HEK293 (cell line): ENCODE measurements around the gene CYP24A1.

Experiments used
- CTCF ChIA-PET: fragments of 350-600 bp; formaldehyde crosslinking; extraction: SDS; loops from one replicate; lab custom pipeline; 2021; ENCODE audit warnings: antibody characterized with exemption; lab: Yijun Ruan, JAX
- POLR2A ChIA-PET: fragments of 300-600 bp; formaldehyde crosslinking; extraction: SDS; loops from one replicate; lab custom pipeline; 2020; ENCODE audit warnings: antibody characterized with exemption, inconsistent platforms; lab: Yijun Ruan, JAX
- H3K27ac ChIP-seq: fragments of 200-500 bp; sonication (Bioruptor generic); 2 replicates; pipeline ENCODE4 v1.5.1; 2014; ENCODE audit warnings: low read depth, low read length, control low read depth, inconsistent platforms; ENCODE audit errors: extremely low read depth
- H3K36me3 ChIP-seq, 2 experiments: fragments of 200-500 bp in 1 of 2; sonication (Bioruptor generic) in 1 of 2; 1 replicate in 1 of 2; 2 replicates in 1 of 2; pipeline ENCODE4 v1.5.1; 2014 to 2017; ENCODE audit warnings: inconsistent platforms in 2 of 2, low read length in 2 of 2; ENCODE audit not compliant: control insufficient read depth in 2 of 2, insufficient read depth in 1 of 2
- H3K4me1 ChIP-seq: fragments of 200-500 bp; sonication (Bioruptor generic); 2 replicates; pipeline ENCODE4 v1.5.1; 2014; ENCODE audit warnings: mild to moderate bottlenecking, low read length, inconsistent platforms; ENCODE audit not compliant: control insufficient read depth, insufficient read depth
- H3K4me3 ChIP-seq: 2 replicates; pipeline ENCODE4 v1.5.1; 2011; ENCODE audit warnings: low read depth, mild to moderate bottlenecking, control low read depth, low read length, moderate library complexity
- H3K9me3 ChIP-seq: fragments of 200-500 bp; sonication (Bioruptor generic); 2 replicates; pipeline ENCODE4 v1.5.1; 2014; ENCODE audit warnings: low read depth, low read length, inconsistent platforms; ENCODE audit not compliant: control insufficient read depth, insufficient read depth
- ATF2 ChIP-seq: fragments of 450-650 bp; formaldehyde crosslinking; IDR thresholded peaks from 2 replicates; pipeline ENCODE4 v1.5.1; 2016; ENCODE audit warnings: missing biosample characterization, missing genetic modification characterization, low read depth
- GLI4 ChIP-seq: fragments of 450-650 bp; formaldehyde crosslinking; IDR thresholded peaks from 2 replicates; pipeline ENCODE4 v1.5.1; 2016; ENCODE audit warnings: missing biosample characterization, missing genetic modification characterization
- HOXA7 ChIP-seq: sonication (generic); formaldehyde crosslinking; IDR thresholded peaks from 2 replicates; pipeline ENCODE4 v1.8.1; 2022; ENCODE audit warnings: missing genetic modification reagents, borderline replicate concordance
- HOXC10 ChIP-seq: sonication (generic); formaldehyde crosslinking; IDR thresholded peaks from 2 replicates; pipeline ENCODE4 v1.8.1; 2023; ENCODE audit warnings: mild to moderate bottlenecking, missing genetic modification reagents
- PRDM4 ChIP-seq: fragments of 450-650 bp; formaldehyde crosslinking; IDR thresholded peaks from 2 replicates; pipeline ENCODE4 v1.5.1; 2017; ENCODE audit warnings: missing biosample characterization, missing genetic modification characterization
- SCRT1 ChIP-seq: fragments of 450-650 bp; formaldehyde crosslinking; IDR thresholded peaks from 2 replicates; pipeline ENCODE4 v1.5.1; 2016; ENCODE audit warnings: missing biosample characterization, missing genetic modification characterization, borderline replicate concordance
- SETDB1 ChIP-seq: IDR thresholded peaks from one replicate; pipeline ENCODE4 v1.6.1; 2017; ENCODE audit warnings: mild to moderate bottlenecking, low read length, moderate library complexity, mixed read lengths; ENCODE audit not compliant: insufficient read length
- SP7 ChIP-seq: fragments of 450-650 bp; formaldehyde crosslinking; IDR thresholded peaks from 2 replicates; pipeline ENCODE4 v1.5.1; 2016; ENCODE audit warnings: missing biosample characterization, missing genetic modification characterization
- TCF7L2 ChIP-seq: IDR thresholded peaks from 2 replicates; pipeline ENCODE4 v1.6.1; 2011; ENCODE audit warnings: low read depth, mild to moderate bottlenecking, inconsistent platforms, low read length, moderate library complexity, borderline replicate concordance
- ZBTB11 ChIP-seq: fragments of 450-650 bp; formaldehyde crosslinking; conservative IDR thresholded peaks from 2 replicates; pipeline ENCODE4 v1.5.1; 2016; ENCODE audit warnings: low read depth, missing biosample characterization, missing genetic modification characterization
- ZBTB20 ChIP-seq: fragments of 450-650 bp; formaldehyde crosslinking; IDR thresholded peaks from 2 replicates; pipeline ENCODE4 v1.5.1; 2016; ENCODE audit warnings: missing biosample characterization, missing genetic modification characterization
- ZFP69B ChIP-seq: fragments of 450-650 bp; formaldehyde crosslinking; IDR thresholded peaks from 2 replicates; pipeline ENCODE4 v1.5.1; 2016; ENCODE audit warnings: missing biosample characterization, missing genetic modification characterization
- ZNF133 ChIP-seq: fragments of 450-650 bp; formaldehyde crosslinking; IDR thresholded peaks from 2 replicates; pipeline ENCODE4 v1.5.1; 2016; ENCODE audit warnings: missing biosample characterization, missing genetic modification characterization
- ZNF140 ChIP-seq: fragments of 450-650 bp; formaldehyde crosslinking; IDR thresholded peaks from 2 replicates; pipeline ENCODE4 v1.5.1; 2016; ENCODE audit warnings: missing biosample characterization, missing genetic modification characterization
- ZNF16 ChIP-seq: fragments of 450-650 bp; formaldehyde crosslinking; IDR thresholded peaks from 2 replicates; pipeline ENCODE4 v1.5.1; 2016; ENCODE audit warnings: low read depth, missing biosample characterization, missing genetic modification characterization
- ZNF266 ChIP-seq: fragments of 450-650 bp; formaldehyde crosslinking; IDR thresholded peaks from 2 replicates; pipeline ENCODE4 v1.5.1; 2016; ENCODE audit warnings: missing biosample characterization, missing genetic modification characterization, low read depth
- ZNF341 ChIP-seq: fragments of 450-650 bp; formaldehyde crosslinking; IDR thresholded peaks from 2 replicates; pipeline ENCODE4; 2016; ENCODE audit warnings: low read depth, missing biosample characterization, missing genetic modification characterization
- ZNF362 ChIP-seq: fragments of 450-650 bp; formaldehyde crosslinking; IDR thresholded peaks from 2 replicates; pipeline ENCODE4 v1.5.1; 2016; ENCODE audit warnings: missing biosample characterization, missing genetic modification characterization
- ZNF398 ChIP-seq: fragments of 450-650 bp; formaldehyde crosslinking; IDR thresholded peaks from 2 replicates; pipeline ENCODE4 v1.5.1; 2017; ENCODE audit warnings: missing biosample characterization, missing genetic modification characterization
- ZNF426 ChIP-seq: fragments of 450-650 bp; formaldehyde crosslinking; IDR thresholded peaks from 2 replicates; pipeline ENCODE4 v1.5.1; 2017; ENCODE audit warnings: missing biosample characterization, missing genetic modification characterization, mild to moderate bottlenecking, inconsistent platforms, moderate library complexity
- ZNF76 ChIP-seq: fragments of 450-650 bp; formaldehyde crosslinking; IDR thresholded peaks from 2 replicates; pipeline ENCODE4; 2016; ENCODE audit warnings: low read depth, missing biosample characterization, missing genetic modification characterization, borderline replicate concordance
- ZNF777 ChIP-seq: fragments of 450-650 bp; formaldehyde crosslinking; IDR thresholded peaks from 2 replicates; pipeline ENCODE4 v1.5.1; 2017; ENCODE audit warnings: missing biosample characterization, missing genetic modification characterization, borderline replicate concordance

The CYP24A1 gene

GRCh38 chr20:54111460-54111859 lies 62.3 kb downstream of the CYP24A1 start:
- peak; percentile 35 for TF ChIP-seq SETDB1
- TF ChIP-seq ZNF362 (tag by site-specific recombination) = no peak
- ChIA-PET CTCF (interaction anchor here (0.6 to 1.3 kb wide), 2 partner anchors 8 to 14 kb away, joined by 3 to 6 read pairs; no protein-coding TSS in a partner anchor), POLR2A (no interaction called here)
- Histone ChIP-seq H3K4me1 (no peaks in the 10 kb centered on the region), H3K9me3 (no peaks in the 10 kb centered on the region), H3K27ac (no peak overlapping the region), H3K36me3 (no peaks in the 10 kb centered on the region), H3K4me3 (no peak overlapping the region)

- H3K36me3 ChIP-seq = no peaks in the 10 kb centered on the region
- CTCF ChIA-PET = interaction anchor here (0.6 kb wide), 1 partner anchor 17 kb away, joined by 5 read pairs; no protein-coding TSS in a partner anchor
- H3K4me1 ChIP-seq = no peaks in the 10 kb centered on the region
- no peak overlapping the region for H3K4me3 ChIP-seq
- no peak overlapping the region for H3K27ac ChIP-seq
- POLR2A ChIA-PET = no interaction called here
- no peaks in the 10 kb centered on the region for H3K9me3 ChIP-seq
- no peak for TF ChIP-seq ZBTB11
- 0 out of 2 replicates have a peak, but pooled peaks have one; percentile 32 for TF ChIP-seq ZBTB20 (tag by site-specific recombination)
- no peak for TF ChIP-seq ZNF140 (tag by site-specific recombination)
- no peak for TF ChIP-seq ZNF76 (tag by site-specific recombination)
- TF ChIP-seq ZNF426 (tag by site-specific recombination) = no peak
Observed at GRCh38 chr20:54110457-54110856, 63.3 kb downstream of the CYP24A1 start.

- Histone ChIP-seq H3K27ac (no peak overlapping the region), H3K36me3 (no peaks in the 10 kb centered on the region), H3K4me1 (no peaks in the 10 kb centered on the region), H3K4me3 (no peak overlapping the region), H3K9me3 (no peaks in the 10 kb centered on the region)
- POLR2A ChIA-PET = no interaction called here
- CTCF ChIA-PET = interaction anchor here (0.6 to 1.3 kb wide), 2 partner anchors 17 to 88 kb away, joined by 4 to 5 read pairs; no protein-coding TSS in a partner anchor
- no peak for TF ChIP-seq PRDM4
- TF ChIP-seq ZNF266 (tag by site-specific recombination) = no peak
- no peak for TF ChIP-seq HOXA7 (CRISPR knock-in tag)
- no peak for TF ChIP-seq ATF2 (tag by site-specific recombination)
- TF ChIP-seq ZNF398 (tag by site-specific recombination) = no peak
- TF ChIP-seq ZNF133 (tag by site-specific recombination) = no peak
- TF ChIP-seq ZNF16 (tag by site-specific recombination) = no peak
- no peak for TF ChIP-seq ZFP69B
- TF ChIP-seq ZNF777 (tag by site-specific recombination) = no peak
- TF ChIP-seq SCRT1 (tag by site-specific recombination) = no peak
- TF ChIP-seq SP7 (tag by site-specific recombination) = no peak
- no peak for TF ChIP-seq GLI4 (tag by site-specific recombination)
- no peak for TF ChIP-seq ZNF341 (tag by site-specific recombination)
- TF ChIP-seq HOXC10 (CRISPR knock-in tag) = no peak
- TF ChIP-seq TCF7L2 = no peak
Observed at GRCh38 chr20:54110041-54110440, 63.7 kb downstream of the CYP24A1 start.
